ENCODE results near the gene BCKDK. TPM values are rescaled to one million over a fixed set of nuclear protein-coding genes. Genes with fewer than 3 reads are reported as not detected.

BCKDK gene
- total and polyA plus RNA-seq, 2 of the 13 experiments (the other 11 are each of a cell fraction or from before 2014, with no cell fraction given) = 24.9 to 42.6 TPM

DNA sequence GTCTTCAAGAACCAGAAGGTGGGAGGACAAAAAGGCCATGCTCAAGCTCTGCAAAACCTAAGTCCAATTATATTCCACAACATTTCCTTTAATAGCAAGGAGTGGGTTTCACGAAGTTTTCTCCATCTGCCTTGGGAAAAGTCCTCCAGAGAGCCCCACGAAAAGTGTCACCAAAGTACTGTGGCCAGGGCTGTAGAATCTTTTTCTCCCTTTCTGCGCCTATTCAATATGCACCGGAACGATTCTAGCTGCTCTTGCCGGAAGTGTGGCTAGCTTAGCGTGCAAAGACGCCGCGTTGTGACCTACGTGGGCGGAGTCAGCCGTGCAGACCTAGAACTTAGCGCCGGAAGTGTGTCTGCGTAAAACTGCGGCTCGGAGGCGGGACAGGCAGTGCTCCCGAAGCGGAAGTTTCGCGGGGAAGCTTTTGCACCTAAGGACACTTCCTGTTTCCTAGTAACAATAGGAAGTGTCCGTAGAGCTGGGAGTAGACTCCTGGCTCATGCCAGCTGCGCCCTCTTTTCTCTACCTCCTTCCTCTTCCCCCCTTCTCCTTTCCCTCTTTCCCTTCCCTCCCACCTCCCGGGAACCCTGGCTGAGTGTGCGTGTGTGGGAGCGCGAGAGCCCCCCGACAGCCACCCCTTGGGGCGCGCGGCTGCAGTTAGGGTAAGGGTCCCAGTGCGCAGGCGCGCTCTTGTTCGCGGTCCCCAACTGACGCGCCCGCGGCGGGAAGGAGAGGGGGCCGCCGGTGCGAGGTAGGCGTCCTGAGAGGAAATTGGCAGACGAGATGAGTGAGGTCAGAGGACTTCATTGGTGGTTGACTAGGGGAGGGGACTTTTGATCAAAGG lies 34.0 kb upstream of the BCKDK start, which contains the start of the genes ZNF646 and ZNF668 (continued):
- TF ChIP-seq ARID3A (IDR thresholded peaks at IDR 0.05; ENCODE audit: low read depth, low read length) (no peak; the same call in 1 of the 2 replicates), ZNF34 (CRISPR knock-in tag; IDR thresholded peaks at IDR 0.05; ENCODE audit: borderline replicate concordance) (0 out of 2 replicates have a peak, but pooled peaks have one; percentile 95), HOXA3 (CRISPR knock-in tag; IDR thresholded peaks at IDR 0.05) (peak; percentile 98), CCDC6 (CRISPR knock-in tag; IDR thresholded peaks at IDR 0.05) (peak; percentile 30; the same call in 1 of the 2 replicates), ZSCAN25 (CRISPR knock-in tag; IDR thresholded peaks at IDR 0.05) (peak; percentile 62; the same call in 1 of the 2 replicates), RNF2 (conservative IDR thresholded peaks at IDR 0.05; ENCODE audit: low read depth) (no peak), ZNF660 (CRISPR knock-in tag; IDR thresholded peaks at IDR 0.05; ENCODE audit: borderline replicate concordance, low read depth) (no peak), WIZ (CRISPR knock-in tag; IDR thresholded peaks at IDR 0.05) (no peak), ZBTB7B (CRISPR knock-in tag; IDR thresholded peaks at IDR 0.05) (no peak), SALL1 (CRISPR knock-in tag; IDR thresholded peaks at IDR 0.05) (peak; percentile 74; the same call in 1 of the 2 replicates), ZFAT (CRISPR knock-in tag; conservative IDR thresholded peaks at IDR 0.05) (no peak), KDM1A (CRISPR knock-in tag; IDR thresholded peaks at IDR 0.05) (no peak), FOXK1 (CRISPR knock-in tag; IDR thresholded peaks at IDR 0.05; ENCODE audit: borderline replicate concordance, low read depth) (peak; percentile 98), ZNF577 (CRISPR knock-in tag; IDR thresholded peaks at IDR 0.05; ENCODE audit: borderline replicate concordance, low read depth) (no peak), ZNF672 (CRISPR knock-in tag; IDR thresholded peaks at IDR 0.05) (no peak), ZNF850 (CRISPR knock-in tag; conservative IDR thresholded peaks at IDR 0.05) (no peak), ZNF382 (CRISPR knock-in tag; IDR thresholded peaks at IDR 0.05; ENCODE audit: borderline replicate concordance) (no peak), FIP1L1 (IDR thresholded peaks at IDR 0.05; ENCODE audit: borderline replicate concordance, insufficient read depth, low read depth, low read length) (peak; percentile 96; the same call in 1 of the 2 replicates), HMG20A (CRISPR knock-in tag; IDR thresholded peaks at IDR 0.05; ENCODE audit: borderline replicate concordance) (0 out of 2 replicates have a peak, but pooled peaks have one; percentile 31), CREM (IDR thresholded peaks at IDR 0.05) (peak; percentile 98), CREM (CRISPR knock-in tag; IDR thresholded peaks at IDR 0.05) (peak; percentile 51; the same call in 1 of the 2 replicates)
- TF ChIP-seq, protein P1, sequence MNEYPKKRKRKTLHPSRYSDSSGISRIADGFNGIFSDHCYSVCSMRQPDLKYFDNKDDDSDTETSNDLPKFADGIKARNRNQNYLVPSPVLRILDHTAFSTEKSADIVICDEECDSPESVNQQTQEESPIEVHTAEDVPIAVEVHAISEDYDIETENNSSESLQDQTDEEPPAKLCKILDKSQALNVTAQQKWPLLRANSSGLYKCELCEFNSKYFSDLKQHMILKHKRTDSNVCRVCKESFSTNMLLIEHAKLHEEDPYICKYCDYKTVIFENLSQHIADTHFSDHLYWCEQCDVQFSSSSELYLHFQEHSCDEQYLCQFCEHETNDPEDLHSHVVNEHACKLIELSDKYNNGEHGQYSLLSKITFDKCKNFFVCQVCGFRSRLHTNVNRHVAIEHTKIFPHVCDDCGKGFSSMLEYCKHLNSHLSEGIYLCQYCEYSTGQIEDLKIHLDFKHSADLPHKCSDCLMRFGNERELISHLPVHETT (CRISPR knock-in tag; conservative IDR thresholded peaks at IDR 0.05) = peak; percentile 80
- TF ChIP-seq, protein P2, sequence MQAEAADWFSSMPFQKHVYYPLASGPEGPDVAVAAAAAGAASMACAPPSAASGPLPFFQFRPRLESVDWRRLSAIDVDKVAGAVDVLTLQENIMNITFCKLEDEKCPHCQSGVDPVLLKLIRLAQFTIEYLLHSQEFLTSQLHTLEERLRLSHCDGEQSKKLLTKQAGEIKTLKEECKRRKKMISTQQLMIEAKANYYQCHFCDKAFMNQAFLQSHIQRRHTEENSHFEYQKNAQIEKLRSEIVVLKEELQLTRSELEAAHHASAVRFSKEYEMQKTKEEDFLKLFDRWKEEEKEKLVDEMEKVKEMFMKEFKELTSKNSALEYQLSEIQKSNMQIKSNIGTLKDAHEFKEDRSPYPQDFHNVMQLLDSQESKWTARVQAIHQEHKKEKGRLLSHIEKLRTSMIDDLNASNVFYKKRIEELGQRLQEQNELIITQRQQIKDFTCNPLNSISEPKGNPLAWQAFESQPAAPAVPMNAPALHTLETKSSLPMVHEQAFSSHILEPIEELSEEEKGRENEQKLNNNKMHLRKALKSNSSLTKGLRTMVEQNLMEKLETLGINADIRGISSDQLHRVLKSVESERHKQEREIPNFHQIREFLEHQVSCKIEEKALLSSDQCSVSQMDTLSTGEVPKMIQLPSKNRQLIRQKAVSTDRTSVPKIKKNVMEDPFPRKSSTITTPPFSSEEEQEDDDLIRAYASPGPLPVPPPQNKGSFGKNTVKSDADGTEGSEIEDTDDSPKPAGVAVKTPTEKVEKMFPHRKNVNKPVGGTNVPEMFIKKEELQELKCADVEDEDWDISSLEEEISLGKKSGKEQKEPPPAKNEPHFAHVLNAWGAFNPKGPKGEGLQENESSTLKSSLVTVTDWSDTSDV (CRISPR knock-in tag; IDR thresholded peaks at IDR 0.05) = no peak
